Activated CD4-positive, alpha-beta T cell treated with anti-CD3 and anti-CD28 coated beads, Interleukin-2, amount 50 U/mL, for 4 hours (primary cell): ENCODE results near the gene PCDHGC5.

Experiments
- DNase-seq, 2 experiments: peaks; one replicate each; pipeline ENCODE4 v3.0.0-alpha.2; 2020

Gene PCDHGC5

DNA sequence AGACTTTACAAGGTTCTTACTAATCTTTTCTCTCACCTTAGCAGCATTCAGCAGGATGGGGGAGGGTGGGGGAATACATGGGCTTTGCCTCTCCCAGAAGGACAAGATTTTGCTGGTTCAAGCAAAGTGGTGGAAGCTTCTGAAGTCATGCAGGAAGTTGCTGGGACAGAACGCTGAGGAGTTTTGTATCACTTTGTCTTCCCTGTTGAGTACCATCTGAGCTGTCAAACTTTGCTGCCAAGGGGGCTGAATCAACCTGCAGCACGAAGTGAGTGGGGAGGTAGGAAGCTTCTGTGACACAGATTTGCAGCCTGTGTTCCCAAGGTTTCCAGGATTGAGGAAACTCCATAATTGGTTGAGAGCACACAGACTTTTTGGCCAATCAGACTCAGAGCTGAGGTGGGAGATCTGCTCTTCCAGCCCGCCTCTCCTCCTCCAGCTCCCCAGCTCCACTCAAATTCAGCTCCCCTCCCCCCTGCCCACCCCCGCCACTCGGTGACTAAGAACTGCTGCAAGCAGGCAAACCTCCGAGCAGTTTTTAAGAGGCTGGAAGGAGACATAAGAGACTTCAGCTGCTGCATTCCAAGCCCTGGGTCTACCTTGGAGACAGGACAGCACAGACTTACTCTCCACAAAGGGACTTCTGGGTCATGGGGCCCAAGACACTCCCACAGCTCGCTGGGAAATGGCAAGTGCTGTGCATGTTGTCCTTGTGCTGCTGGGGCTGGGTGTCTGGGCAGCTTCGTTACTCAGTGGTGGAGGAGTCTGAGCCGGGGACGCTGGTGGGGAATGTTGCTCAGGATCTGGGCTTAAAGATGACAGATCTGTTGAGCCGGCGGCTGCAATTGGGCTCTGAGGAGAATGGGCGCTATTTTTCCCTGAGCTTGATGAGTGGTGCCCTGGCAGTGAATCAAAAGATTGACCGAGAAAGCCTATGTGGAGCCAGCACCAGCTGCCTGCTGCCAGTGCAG is at the start of gene PCDHGC5:
Gene PCDHGC5, plus strand, starts transcription at position 491 of the 971 bp plus-strand sequence. Its CDS starts 160 bp downstream, at position 651.
- DNase-seq = no peak

DNA sequence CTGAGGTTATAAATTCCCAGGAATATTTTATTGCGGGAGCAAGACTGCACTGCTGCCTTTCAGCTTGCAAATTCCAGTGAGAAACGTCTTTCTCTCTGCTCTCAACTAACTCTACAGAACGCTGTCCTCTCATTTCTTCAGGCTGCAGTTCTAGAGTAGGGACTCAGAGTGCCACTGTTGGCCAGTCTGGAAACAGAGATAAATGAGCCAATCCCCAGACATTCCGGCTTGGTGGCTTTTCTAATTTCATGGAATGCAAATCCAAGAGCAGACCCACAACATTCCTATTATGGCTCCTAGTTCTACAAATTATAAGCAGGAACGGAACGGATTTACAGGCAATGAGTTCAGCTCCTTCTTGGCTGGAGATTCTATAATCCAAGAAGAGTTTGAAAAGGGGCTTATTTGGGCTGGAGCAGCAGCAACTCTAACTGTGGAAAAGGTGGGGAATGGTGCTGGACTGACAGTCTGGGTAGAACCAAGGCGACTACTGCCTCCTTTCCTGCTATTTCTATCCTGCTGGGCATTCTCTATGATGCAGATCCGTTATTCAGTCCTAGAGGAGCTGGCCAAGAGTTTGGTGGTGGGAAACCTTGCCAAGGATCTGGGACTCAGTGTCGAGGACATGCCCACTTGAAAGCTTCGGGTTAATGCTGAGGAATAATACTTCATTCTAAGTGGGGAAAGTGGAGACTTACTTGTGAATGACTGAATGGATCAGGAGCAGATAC is 49.3 kb upstream of the PCDHGC5 start:
- no peak for DNase-seq

DNA sequence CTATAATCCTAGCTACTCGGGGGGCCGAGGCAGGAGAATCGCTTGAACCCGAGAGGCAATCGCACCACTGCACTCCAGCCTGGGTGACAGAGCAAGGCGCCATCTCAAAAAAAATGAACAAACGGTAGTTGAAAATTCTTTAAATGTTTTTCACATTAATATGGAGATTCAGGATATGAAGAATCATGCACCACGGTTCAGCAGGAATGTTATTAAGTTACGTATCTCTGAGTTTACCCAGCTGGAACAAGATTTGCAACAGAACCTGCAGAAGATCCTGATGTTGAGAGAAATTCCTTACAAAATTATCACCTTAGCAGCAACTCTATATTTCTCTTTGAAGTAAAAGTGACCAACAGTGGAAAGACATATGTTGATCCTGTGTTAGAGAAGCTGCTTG is 48.5 kb upstream of the PCDHGC5 start:
- no peak for DNase-seq

DNA sequence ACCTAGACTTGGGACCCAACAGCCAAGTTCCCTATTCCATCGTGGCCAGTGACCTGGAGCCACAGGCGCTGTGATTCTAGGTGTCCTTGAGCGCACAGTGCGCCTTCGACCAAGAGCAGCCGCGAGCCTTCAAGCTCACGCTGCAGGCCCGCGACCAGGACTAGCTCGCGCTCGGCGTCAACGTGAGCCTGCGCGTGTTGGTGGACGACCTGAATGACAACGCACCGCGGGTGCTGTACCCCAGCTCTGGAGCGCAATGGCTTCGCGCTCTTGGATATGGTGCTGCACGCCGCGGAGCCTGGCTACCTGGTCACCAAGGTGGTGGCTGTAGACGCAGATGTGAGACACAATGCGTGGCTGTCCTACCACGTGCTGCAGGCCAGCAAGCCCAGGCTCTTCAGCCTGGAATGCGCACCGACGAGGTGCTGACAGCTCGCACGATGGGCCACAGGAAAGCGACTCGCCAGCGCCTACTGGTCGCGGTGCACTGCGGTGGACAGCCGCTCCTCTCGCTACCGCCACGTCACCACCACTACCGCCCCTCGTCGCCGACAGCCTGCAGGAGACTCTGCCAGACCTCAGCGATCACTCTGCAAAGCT is 47.2 kb upstream of the PCDHGC5 start:
- DNase-seq = no peak

DNA sequence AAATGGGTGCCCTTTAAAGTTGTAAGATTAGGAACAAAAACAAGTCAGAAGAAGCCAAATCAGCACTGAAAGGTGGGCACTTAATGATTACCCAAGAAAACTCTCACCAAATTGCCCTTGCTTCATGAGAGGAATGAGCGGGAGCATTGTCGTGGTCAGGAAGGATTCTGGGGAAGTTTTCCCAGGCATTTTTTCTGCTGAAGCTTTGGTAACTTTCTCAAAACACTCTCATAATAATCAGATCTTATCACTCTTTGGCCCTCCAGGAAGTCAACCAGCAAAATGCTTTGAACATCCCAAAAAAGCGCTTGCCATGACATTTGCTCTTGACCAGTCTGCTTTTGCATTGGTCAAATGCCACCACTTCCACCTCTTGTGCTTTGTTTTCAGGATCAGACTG is 23.5 kb upstream of the PCDHGC5 start:
- no peak for DNase-seq

DNA sequence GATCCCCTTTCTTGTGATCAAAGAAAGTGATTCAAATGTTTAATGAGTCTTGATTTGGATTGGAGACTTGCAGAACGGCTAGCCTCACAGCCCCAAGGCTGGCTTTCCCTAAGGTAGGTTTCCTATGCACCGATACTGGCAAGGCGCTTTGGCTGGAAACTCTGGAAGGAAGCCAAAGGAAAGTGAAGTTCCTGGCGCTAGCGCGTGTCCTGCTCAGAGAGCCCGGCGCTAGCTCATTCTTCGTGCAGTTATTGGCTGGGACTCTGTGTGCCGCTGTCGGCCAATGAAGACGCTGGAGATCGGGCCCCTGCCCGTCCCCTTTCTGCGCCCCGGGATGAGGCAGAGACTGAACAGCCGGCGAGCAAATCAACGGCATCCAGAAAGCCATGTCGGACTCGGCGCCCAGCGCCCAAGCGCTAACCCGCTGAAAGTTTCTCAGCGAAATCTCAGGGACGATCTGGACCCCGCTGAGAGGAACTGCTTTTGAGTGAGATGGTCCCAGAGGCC is 13.2 kb upstream of the PCDHGC5 start, which contains the start of gene PCDHGC3:
Gene PCDHGC3, plus strand, starts transcription at position 342 of the 507 bp plus-strand sequence. Its CDS starts 151 bp downstream, at position 493.
- DNase-seq = peak; percentile 15 to 20

DNA sequence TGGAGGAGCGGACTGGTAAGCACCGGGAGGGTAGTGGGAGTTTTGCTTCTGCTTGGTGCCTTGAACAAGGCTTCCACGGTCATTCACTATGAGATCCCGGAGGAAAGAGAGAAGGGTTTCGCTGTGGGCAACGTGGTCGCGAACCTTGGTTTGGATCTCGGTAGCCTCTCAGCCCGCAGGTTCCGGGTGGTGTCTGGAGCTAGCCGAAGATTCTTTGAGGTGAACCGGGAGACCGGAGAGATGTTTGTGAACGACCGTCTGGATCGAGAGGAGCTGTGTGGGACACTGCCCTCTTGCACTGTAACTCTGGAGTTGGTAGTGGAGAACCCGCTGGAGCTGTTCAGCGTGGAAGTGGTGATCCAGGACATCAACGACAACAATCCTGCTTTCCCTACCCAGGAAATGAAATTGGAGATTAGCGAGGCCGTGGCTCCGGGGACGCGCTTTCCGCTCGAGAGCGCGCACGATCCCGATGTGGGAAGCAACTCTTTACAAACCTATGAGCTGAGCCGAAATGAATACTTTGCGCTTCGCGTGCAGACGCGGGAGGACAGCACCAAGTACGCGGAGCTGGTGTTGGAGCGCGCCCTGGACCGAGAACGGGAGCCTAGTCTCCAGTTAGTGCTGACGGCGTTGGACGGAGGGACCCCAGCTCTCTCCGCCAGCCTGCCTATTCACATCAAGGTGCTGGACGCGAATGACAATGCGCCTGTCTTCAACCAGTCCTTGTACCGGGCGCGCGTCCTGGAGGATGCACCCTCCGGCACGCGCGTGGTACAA is 12.6 kb upstream of the PCDHGC5 start:
- DNase-seq = no peak

DNA sequence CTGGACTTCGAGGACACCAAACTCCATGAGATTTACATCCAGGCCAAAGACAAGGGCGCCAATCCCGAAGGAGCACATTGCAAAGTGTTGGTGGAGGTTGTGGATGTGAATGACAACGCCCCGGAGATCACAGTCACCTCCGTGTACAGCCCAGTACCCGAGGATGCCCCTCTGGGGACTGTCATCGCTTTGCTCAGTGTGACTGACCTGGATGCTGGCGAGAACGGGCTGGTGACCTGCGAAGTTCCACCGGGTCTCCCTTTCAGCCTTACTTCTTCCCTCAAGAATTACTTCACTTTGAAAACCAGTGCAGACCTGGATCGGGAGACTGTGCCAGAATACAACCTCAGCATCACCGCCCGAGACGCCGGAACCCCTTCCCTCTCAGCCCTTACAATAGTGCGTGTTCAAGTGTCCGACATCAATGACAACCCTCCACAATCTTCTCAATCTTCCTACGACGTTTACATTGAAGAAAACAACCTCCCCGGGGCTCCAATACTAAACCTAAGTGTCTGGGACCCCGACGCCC is 11.8 kb upstream of the PCDHGC5 start:
- DNase-seq = no peak

DNA sequence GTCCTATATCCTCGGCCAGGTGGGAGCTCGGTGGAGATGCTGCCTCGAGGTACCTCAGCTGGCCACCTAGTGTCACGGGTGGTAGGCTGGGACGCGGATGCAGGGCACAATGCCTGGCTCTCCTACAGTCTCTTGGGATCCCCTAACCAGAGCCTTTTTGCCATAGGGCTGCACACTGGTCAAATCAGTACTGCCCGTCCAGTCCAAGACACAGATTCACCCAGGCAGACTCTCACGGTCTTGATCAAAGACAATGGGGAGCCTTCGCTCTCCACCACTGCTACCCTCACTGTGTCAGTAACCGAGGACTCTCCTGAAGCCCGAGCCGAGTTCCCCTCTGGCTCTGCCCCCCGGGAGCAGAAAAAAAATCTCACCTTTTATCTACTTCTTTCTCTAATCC is 11.1 kb upstream of the PCDHGC5 start:
- DNase-seq = no peak

DNA sequence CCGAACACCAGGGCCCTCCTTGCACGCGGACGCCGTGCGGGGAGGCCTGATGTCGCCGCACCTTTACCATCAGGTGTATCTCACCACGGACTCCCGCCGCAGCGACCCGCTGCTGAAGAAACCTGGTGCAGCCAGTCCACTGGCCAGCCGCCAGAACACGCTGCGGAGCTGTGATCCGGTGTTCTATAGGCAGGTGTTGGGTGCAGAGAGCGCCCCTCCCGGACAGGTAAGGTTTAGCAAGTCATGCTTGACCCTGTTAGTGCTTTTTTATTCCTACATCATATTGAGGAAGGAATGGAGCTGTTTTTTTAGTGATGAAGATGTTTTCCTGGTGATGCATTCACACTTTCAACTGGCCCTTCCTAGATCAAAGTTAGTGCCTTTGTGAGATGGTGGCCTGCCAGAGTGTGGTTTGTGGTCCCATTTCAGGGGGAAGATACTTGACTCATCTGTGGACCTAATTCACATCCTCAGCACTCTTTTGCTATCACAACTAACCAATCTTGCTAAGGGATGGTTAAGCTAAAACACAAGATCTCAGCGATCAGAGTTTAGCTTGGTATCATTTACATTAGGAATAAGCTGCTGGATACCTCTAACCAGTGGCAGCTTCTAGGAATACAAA is 10.4 kb upstream of the PCDHGC5 start:
- no peak for DNase-seq

DNA sequence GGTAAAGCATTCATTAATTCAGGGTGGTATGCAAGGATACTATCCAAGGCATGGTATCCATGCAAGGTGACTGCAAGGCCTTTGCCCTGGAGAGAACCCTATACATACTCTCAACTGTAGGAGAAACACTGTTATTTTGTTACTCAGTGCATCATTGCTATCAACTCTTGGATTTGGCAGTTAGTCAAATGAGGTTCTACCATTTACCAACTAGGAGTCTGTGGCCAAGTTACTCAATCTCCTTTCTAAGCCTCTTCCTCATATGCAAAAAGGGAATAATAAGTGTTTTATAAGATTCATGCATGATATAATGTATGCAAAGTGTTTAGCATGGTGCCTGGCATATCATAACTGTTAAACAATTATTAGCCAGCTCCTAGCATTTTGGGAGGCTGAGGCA is 9.1 kb upstream of the PCDHGC5 start:
- no peak for DNase-seq

DNA sequence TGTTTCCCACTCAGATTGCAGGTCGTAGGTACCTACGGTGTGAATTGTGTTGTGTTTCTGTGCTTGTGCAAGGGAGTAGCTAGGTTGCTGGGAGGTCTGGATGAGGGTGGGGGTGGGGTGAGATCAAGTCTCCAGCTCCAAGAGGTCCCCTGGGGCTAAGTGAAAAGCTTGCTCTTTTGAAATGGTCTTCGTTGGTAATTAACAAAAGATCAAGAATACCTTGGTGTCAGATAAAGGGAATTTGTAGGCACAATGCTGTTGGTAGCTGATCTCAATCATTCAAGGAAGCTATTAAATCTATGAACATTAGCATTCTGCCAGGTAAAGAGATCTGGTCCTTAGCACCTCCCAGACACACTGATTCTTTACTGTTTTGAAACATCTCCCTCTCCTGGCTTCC is 5.0 kb upstream of the PCDHGC5 start:
- no peak for DNase-seq

DNA sequence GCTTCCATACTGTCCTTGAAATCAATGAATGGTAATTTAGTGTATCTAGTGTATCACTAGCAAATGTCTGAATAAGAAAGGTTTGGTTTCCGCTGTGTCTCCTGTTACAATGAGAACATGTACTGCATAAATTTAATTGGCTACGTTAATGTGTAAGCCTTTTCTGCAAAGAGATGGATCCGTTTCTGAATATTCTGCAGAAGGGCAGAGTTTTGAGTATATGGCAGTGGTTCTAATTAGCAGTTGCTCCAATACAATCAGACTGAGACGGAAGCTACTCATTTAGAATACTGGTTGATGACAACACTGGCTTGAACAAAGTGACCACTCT is 4.6 kb upstream of the PCDHGC5 start:
- no peak for DNase-seq

DNA sequence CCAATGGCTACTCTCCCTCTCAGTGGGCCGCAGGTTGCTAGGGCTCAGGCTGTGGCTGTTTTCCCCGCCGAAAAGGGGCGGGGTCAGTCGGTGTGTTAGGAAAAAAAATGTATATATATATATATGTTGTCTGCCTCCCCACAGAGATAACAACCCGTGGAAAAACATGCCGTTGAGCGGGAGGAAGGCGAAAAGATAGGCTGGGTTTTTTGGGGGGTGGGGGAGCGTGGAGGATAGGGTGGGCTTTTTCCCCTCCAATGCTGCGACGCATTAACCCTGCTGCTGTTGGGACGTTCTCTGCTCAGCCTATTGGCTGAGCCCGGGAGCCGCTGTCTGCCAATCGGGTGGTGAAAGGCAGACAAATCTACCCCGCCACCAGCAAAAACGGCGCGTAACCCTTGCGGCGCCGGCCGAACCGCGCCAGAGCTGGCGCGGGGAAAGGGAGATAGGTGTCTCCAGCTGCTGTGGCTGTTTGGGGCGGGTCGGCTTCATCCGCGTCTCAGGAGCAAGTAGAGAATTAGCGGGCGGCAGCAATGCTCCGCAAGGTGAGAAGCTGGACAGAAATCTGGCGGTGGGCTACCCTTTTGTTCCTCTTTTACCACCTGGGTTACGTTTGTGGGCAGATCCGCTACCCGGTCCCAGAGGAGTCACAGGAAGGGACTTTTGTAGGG is 4.1 kb upstream of the PCDHGC5 start, which contains the start of gene PCDHGC4:
Gene PCDHGC4, plus strand, starts transcription at position 390 of the 671 bp plus-strand sequence. Its CDS starts 144 bp downstream, at position 534.
- DNase-seq = no peak

DNA sequence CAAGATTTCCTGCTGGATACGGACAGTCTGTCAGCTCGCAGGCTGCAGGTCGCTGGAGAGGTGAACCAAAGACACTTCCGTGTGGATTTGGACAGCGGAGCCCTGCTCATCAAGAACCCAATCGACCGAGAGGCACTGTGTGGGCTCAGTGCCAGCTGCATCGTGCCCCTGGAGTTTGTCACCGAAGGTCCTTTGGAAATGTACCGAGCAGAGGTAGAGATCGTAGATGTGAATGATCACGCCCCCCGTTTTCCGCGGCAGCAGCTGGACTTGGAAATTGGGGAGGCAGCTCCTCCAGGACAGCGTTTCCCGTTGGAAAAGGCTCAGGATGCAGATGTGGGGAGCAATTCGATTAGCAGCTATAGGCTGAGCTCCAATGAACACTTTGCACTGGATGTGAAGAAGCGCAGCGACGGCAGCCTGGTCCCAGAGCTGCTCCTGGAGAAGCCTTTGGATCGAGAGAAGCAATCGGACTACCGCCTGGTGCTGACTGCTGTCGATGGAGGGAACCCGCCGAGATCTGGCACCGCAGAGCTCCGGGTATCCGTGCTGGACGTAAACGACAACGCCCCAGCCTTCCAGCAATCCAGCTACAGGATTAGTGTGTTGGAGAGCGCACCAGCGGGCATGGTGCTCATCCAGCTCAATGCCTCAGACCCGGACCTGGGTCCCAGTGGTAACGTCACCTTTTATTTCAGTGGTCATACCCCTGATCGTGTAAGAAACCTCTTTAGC is 3.4 kb upstream of the PCDHGC5 start:
- no peak for DNase-seq

DNA sequence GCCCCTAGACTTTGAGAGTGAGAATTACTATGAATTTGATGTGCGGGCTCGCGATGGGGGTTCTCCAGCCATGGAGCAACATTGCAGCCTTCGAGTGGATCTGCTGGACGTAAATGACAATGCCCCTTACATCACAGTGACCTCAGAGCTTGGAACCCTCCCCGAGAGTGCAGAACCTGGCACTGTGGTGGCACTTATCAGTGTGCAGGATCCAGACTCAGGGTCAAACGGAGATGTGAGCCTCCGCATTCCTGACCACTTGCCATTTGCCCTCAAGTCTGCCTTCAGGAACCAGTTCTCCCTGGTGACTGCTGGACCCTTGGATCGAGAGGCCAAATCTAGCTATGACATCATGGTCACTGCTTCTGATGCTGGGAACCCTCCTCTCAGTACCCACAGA is 2.8 kb upstream of the PCDHGC5 start:
- no peak for DNase-seq

DNA sequence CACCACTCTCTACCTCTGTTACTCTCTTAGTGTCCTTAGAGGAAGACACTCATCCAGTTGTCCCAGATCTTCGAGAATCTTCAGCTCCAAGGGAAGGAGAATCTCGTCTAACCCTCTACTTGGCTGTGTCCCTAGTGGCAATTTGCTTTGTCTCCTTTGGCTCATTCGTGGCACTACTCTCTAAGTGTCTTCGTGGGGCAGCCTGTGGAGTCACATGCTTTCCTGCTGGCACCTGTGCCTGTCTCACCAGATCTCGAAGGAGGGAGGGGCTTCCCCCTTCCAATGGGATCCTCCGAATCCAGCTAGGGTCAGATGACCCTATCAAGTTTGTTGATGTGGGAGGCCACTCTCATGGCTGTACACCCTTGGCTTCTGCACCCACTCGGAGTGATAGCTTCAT is 1.8 kb upstream of the PCDHGC5 start:
- no peak for DNase-seq

DNA sequence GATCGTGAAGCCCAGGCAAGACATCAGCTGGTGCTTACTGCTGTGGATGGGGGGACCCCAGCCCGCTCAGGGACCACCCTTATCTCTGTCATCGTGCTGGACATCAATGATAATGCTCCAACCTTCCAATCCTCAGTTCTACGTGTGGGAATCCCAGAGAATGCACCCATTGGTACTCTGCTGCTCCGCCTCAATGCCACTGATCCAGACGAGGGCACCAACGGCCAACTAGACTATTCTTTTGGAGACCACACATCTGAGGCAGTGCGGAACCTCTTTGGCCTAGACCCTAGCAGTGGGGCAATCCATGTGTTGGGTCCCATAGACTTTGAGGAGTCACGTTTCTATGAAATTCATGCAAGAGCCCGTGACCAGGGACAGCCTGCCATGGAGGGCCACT is 960 bp downstream of the PCDHGC5 start:
- no peak for DNase-seq

DNA sequence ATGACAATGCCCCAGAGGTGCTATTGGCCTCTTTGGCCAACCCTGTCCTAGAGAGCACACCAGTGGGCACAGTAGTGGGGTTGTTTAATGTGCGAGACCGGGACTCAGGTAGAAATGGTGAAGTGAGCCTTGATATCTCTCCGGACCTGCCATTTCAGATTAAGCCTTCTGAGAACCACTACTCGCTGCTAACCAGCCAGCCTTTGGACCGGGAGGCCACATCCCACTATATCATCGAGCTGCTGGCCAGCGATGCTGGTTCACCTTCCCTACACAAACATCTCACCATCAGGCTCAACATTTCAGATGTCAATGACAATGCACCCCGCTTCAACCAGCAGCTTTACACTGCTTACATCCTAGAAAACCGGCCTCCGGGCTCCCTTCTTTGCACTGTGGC is 1.4 kb downstream of the PCDHGC5 start:
- DNase-seq = no peak

DNA sequence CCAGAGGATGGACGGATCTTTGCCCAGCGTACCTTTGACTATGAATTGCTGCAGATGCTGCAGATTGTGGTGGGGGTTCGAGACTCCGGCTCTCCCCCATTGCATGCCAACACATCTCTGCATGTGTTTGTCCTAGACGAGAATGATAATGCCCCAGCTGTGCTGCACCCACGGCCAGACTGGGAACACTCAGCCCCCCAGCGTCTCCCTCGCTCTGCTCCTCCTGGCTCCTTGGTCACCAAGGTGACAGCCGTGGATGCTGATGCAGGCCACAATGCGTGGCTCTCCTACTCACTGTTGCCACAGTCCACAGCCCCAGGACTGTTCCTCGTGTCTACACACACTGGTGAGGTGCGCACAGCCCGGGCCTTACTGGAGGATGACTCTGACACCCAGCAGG is 1.9 kb downstream of the PCDHGC5 start:
- DNase-seq = no peak
